Neutrophil (primary cell): ENCODE measurements around the gene OR8G1.

ENCODE experiments used
- H3K27ac ChIP-seq: fragments of 200-600 bp; sonication (generic); 2 replicates; pipeline ENCODE4 v1.5.1; 2016; ENCODE audit warnings: mild to moderate bottlenecking, moderate library complexity
- H3K27me3 ChIP-seq: fragments of 200-600 bp; sonication (generic); 2 replicates; pipeline ENCODE4 v1.6.0; 2016; ENCODE audit warnings: mild to moderate bottlenecking
- H3K36me3 ChIP-seq: fragments of 200-600 bp; sonication (generic); 2 replicates; pipeline ENCODE4 v1.5.1; 2017
- H3K4me1 ChIP-seq, 2 experiments: fragments of 200-600 bp in 1 of 2; sonication (generic) in 1 of 2; 1 replicate in 1 of 2; 2 replicates in 1 of 2; pipeline versions ENCODE4 v1.5.1 to v1.6.1; 2013 to 2016; ENCODE audit warnings: low read depth in 1 of 2, low read length in 1 of 2, mild to moderate bottlenecking in 1 of 2, moderate library complexity in 1 of 2; ENCODE audit not compliant: control insufficient read depth in 1 of 2, insufficient read depth in 1 of 2
- H3K4me3 ChIP-seq, 2 experiments: fragments of 200-600 bp in 1 of 2; sonication (generic) in 1 of 2; 1 replicate in 1 of 2; 2 replicates in 1 of 2; pipeline ENCODE4 v1.5.1; 2013 to 2016; ENCODE audit warnings: low read depth in 1 of 2, low read length in 1 of 2, mild to moderate bottlenecking in 1 of 2, moderate library complexity in 1 of 2
- H3K9me3 ChIP-seq: fragments of 200-600 bp; sonication (generic); 2 replicates; pipeline ENCODE4 v1.5.1; 2016
- CTCF ChIP-seq: fragments of 200-600 bp; sonication (generic); IDR thresholded peaks from 2 replicates; pipeline ENCODE4 v1.5.1; 2016; ENCODE audit warnings: antibody characterized with exemption

OR8G1 gene

GRCh38 chr11:124207102-124207792 is 33.6 kb upstream of the OR8G1 start:
- no peaks in the 10 kb centered on the region for H3K9me3 ChIP-seq
- H3K27ac ChIP-seq, result no peak overlapping the region
- no peak overlapping the region for H3K4me3 ChIP-seq
- no peak for TF ChIP-seq CTCF
- no peaks in the 10 kb centered on the region for H3K36me3 ChIP-seq
- no peaks in the 10 kb centered on the region for H3K4me1 ChIP-seq
- H3K27me3 ChIP-seq, result no peaks in the 10 kb centered on the region

DNA sequence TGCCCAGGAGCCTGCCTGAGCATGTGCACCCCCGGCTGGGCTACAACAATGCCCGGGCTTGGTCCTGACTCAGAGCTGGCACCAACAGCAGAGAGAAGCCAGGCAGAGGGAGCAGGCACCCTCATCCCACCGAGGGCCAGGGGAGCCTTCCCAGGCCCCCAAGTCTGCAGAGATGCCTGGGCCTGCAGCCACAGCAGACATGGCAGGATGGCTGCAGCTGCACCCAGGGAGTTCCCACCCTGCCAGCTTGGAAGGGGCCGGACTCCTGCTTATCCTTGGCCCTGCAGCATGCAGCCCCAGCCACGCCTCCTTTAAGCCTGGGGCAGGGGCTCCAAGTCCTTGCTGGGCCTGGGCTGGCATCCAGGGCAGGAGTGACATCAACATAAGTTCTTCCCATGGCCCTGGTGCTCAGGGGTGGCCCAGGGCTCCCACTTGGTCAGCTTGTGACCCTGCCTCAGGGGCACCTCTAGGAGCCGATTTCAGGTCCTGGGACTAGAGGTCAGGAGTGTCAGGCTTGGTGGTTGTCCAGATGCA is 31.0 kb upstream of the OR8G1 start:
- no peak for TF ChIP-seq CTCF
- H3K4me3 ChIP-seq, result no peak overlapping the region
- no peaks in the 10 kb centered on the region for H3K9me3 ChIP-seq
- H3K36me3 ChIP-seq, result no peaks in the 10 kb centered on the region
- no peak overlapping the region for H3K27ac ChIP-seq
- H3K27me3 ChIP-seq, result no peaks in the 10 kb centered on the region
- no peaks in the 10 kb centered on the region for H3K4me1 ChIP-seq

DNA sequence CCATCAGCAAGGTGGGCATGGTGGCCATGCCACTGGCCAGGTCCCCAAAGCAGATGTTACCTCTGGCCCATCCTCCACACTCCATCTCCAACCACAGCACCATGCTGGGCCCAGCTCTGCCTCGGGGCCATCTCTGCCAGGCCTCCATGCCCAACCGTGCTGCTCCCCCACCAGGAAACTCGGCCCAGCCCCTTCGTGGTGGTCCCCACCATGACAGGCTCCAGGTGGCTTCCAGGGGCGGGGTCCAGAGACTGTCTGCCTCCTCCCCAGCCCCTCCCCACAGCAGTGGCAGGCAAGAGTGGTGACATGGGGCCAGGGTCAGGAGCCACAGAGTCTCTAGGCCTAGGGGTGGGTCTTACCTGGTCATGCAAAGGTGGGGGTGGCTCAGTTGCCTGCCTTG is 30.5 kb upstream of the OR8G1 start:
- TF ChIP-seq CTCF, result no peak
- H3K4me1 ChIP-seq, result no peaks in the 10 kb centered on the region
- H3K9me3 ChIP-seq, result no peaks in the 10 kb centered on the region
- H3K4me3 ChIP-seq, result no peak overlapping the region
- no peaks in the 10 kb centered on the region for H3K27me3 ChIP-seq
- H3K36me3 ChIP-seq, result no peaks in the 10 kb centered on the region
- no peak overlapping the region for H3K27ac ChIP-seq

DNA sequence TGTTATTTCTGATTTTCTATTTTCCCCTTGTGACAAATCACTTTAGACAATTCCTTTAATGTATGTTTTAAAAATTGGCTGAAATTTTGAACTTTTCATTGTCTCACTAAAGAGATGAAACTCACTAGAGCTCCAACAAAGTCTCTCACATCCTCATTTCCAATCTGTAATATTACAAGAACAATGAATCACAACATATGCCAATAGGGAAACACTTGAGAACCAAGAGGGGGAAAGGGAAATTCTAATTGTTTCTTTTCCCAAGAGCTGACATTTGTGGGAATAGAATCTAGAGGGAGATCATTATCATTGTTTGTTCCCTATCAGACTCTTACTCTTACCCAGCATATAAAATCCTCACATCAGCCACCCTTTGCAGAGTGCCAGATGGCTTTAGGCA is 29.6 kb upstream of the OR8G1 start:
- H3K4me1 ChIP-seq, result no peaks in the 10 kb centered on the region
- H3K27me3 ChIP-seq, result no peaks in the 10 kb centered on the region
- no peaks in the 10 kb centered on the region for H3K9me3 ChIP-seq
- no peaks in the 10 kb centered on the region for H3K36me3 ChIP-seq
- TF ChIP-seq CTCF, result no peak
- H3K4me3 ChIP-seq, result no peak overlapping the region
- H3K27ac ChIP-seq, result no peak overlapping the region

DNA sequence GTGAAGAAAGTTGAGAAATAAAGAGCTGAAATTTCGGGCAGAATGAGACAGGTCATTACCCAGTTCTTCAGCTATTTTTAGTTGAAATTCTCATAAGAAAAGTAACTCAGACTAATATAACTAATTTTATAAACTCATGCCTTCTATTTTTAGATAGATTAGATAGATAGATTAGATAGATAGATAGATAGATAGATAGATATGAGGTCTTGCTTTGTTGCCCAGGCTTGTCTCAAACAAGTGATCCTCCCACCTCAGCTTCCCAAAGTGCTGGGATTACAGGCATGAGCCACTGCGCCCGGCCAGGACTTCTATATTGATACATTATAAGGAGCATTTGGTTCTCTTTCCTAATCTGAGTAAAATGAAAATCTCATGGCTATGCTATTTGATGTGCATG is 26.9 kb upstream of the OR8G1 start:
- Histone ChIP-seq H3K9me3 (no peaks in the 10 kb centered on the region), H3K4me1 (no peaks in the 10 kb centered on the region), H3K27me3 (no peaks in the 10 kb centered on the region), H3K4me3 (no peak overlapping the region), H3K27ac (no peak overlapping the region), H3K36me3 (no peaks in the 10 kb centered on the region)
- no peak for TF ChIP-seq CTCF
